Measurements from ENCODE around the gene ATG5.

ATG5 gene

GRCh38 chr6:106258726-106259125 lies 66.8 kb downstream of the ATG5 start:
- Mint-ChIP-seq H3K9me3 (peaks cover 3% of the 10 kb centered on the region), H3K27me3 (ENCODE audit: low read depth) (no peaks in the 10 kb centered on the region), H3K4me3 (no peak overlapping the region), H3K4me1 (peaks cover 23% of the 10 kb centered on the region), H3K36me3 (ENCODE audit: low read depth) (peaks cover 24% of the 10 kb centered on the region), H3K27ac (no peak overlapping the region)
- TF ChIP-seq CTCF (IDR thresholded peaks at IDR 0.05; ENCODE audit: unreplicated experiment in 3 of 3) = no peak

GRCh38 chr6:106257195-106257594 lies 68.4 kb downstream of the ATG5 start:
- no peak for TF ChIP-seq CTCF (IDR thresholded peaks at IDR 0.05; ENCODE audit: unreplicated experiment in 3 of 3)
- Mint-ChIP-seq H3K27me3 (ENCODE audit: low read depth) (no peaks in the 10 kb centered on the region), H3K4me1 (peaks cover 38% of the 10 kb centered on the region), H3K27ac (no peak overlapping the region), H3K9me3 (peaks cover 3% of the 10 kb centered on the region), H3K4me3 (no peak overlapping the region), H3K36me3 (ENCODE audit: low read depth) (peaks cover 19% of the 10 kb centered on the region)

- H3K4me1 Mint-ChIP-seq = peaks cover 35% of the 10 kb centered on the region
- H3K9me3 Mint-ChIP-seq = peaks cover under 1% of the 10 kb centered on the region
- H3K36me3 Mint-ChIP-seq (ENCODE audit: low read depth) = peaks cover 15% of the 10 kb centered on the region
- H3K4me3 Mint-ChIP-seq = no peak overlapping the region
- H3K27ac Mint-ChIP-seq = peak overlapping the region in 1 of 3 experiments; percentile 62
- no peaks in the 10 kb centered on the region for H3K27me3 Mint-ChIP-seq (ENCODE audit: low read depth)
- no peak for TF ChIP-seq CTCF (IDR thresholded peaks at IDR 0.05; ENCODE audit: unreplicated experiment in 3 of 3)
Measured at GRCh38 chr6:106256201-106256968, 69.2 kb downstream of the ATG5 start.

- H3K4me1 Mint-ChIP-seq = peaks cover 33% of the 10 kb centered on the region
- no peak overlapping the region for H3K27ac Mint-ChIP-seq
Measured at GRCh38 chr6:106255306-106255705, 70.3 kb downstream of the ATG5 start.

GRCh38 chr6:106254636-106255035 lies 70.9 kb downstream of the ATG5 start:
- Mint-ChIP-seq H3K4me1 (peaks cover 33% of the 10 kb centered on the region), H3K27me3 (ENCODE audit: low read depth) (no peaks in the 10 kb centered on the region), H3K36me3 (ENCODE audit: low read depth) (peaks cover 7% of the 10 kb centered on the region), H3K4me3 (no peak overlapping the region), H3K27ac (no peak overlapping the region), H3K9me3 (no peaks in the 10 kb centered on the region)
- no peak for TF ChIP-seq CTCF (IDR thresholded peaks at IDR 0.05; ENCODE audit: unreplicated experiment in 3 of 3)

More at GRCh38 chr6:106255306-106255705, 70.3 kb downstream of the ATG5 start:
- Mint-ChIP-seq H3K27me3 (ENCODE audit: low read depth) (no peaks in the 10 kb centered on the region), H3K36me3 (ENCODE audit: low read depth) (peaks cover 9% of the 10 kb centered on the region), H3K4me3 (no peak overlapping the region), H3K9me3 (no peaks in the 10 kb centered on the region)
- TF ChIP-seq CTCF (IDR thresholded peaks at IDR 0.05; ENCODE audit: unreplicated experiment in 3 of 3) = no peak

GRCh38 chr6:106253731-106254130 lies 71.8 kb downstream of the ATG5 start:
- Mint-ChIP-seq H3K4me3 (no peak overlapping the region), H3K27ac (peak overlapping the region in 2 of 3 experiments; percentile 10 to 22), H3K36me3 (ENCODE audit: low read depth) (peaks cover 9% of the 10 kb centered on the region), H3K27me3 (ENCODE audit: low read depth) (no peaks in the 10 kb centered on the region), H3K9me3 (no peaks in the 10 kb centered on the region), H3K4me1 (peaks cover 33% of the 10 kb centered on the region)
- TF ChIP-seq CTCF (IDR thresholded peaks at IDR 0.05; ENCODE audit: unreplicated experiment in 3 of 3) = no peak

Measured in nephron (organoid).